Panc1 (cell line): ENCODE results near the gene FAM83C. TPM values are rescaled to one million over a fixed set of nuclear protein-coding genes. Genes with fewer than 3 reads are reported as not detected.

Experiments used
- ATAC-seq: fragments of 200-7000 bp; cut with Tn5 transposase; 2 replicates; pipeline ENCODE4 v1.9.1; 2020; ENCODE audit warnings: mild to moderate bottlenecking, moderate library complexity
- BruUV-seq: library from RNA; stranded (reverse); fragments of 400-500 nt; replicated peaks from 2 replicates; lab custom pipeline; 2021; lab: Mats Ljungman, UMichigan
- CTCF ChIA-PET: fragments of 300-600 bp; sonication (Branson Sonifier 250); formaldehyde crosslinking; loops from one replicate; lab custom pipeline; 2022; ENCODE audit warnings: antibody characterized with exemption; lab: Charles Lee
- POLR2A ChIA-PET: fragments of 300-600 bp; sonication (Branson Sonifier 250); formaldehyde crosslinking; loops from one replicate; lab custom pipeline; 2022; ENCODE audit warnings: antibody characterized with exemption; lab: Charles Lee
- DNase-seq: peaks from one replicate; pipeline ENCODE4 v3.0.0-alpha.2; 2010; ENCODE audit warnings: low read depth, low spot score
- H3K27ac ChIP-seq: 2 replicates; pipeline ENCODE4 v1.5.1; 2011; ENCODE audit warnings: mild to moderate bottlenecking, low read length, inconsistent platforms
- H3K27me3 ChIP-seq: fragments of 200-500 bp; sonication (Bioruptor generic); 2 replicates; pipeline ENCODE4 v1.6.0; 2014; ENCODE audit warnings: low read length, inconsistent platforms; ENCODE audit not compliant: control insufficient read depth, insufficient read depth
- H3K36me3 ChIP-seq: fragments of 200-500 bp; sonication (Bioruptor generic); 2 replicates; pipeline ENCODE4 v1.5.1; 2014; ENCODE audit warnings: inconsistent platforms, mild to moderate bottlenecking, low read length, moderate library complexity; ENCODE audit not compliant: control insufficient read depth, insufficient read depth
- H3K4me1 ChIP-seq: 2 replicates; pipeline ENCODE4 v1.5.1; 2011; ENCODE audit warnings: inconsistent platforms, mild to moderate bottlenecking, low read length, moderate library complexity; ENCODE audit not compliant: control insufficient read depth, insufficient read depth
- H3K4me3 ChIP-seq, 2 experiments: 2 replicates each; pipeline ENCODE4 v1.5.1; 2011 to 2012; ENCODE audit warnings: low read depth in 2 of 2, low read length in 2 of 2, mild to moderate bottlenecking in 2 of 2, inconsistent platforms in 1 of 2, moderate library complexity in 1 of 2
- H3K9me3 ChIP-seq: fragments of 200-500 bp; sonication (Bioruptor generic); 2 replicates; pipeline ENCODE4 v1.5.1; 2014; ENCODE audit warnings: low read depth, mild to moderate bottlenecking, inconsistent platforms, low read length, moderate library complexity; ENCODE audit not compliant: control insufficient read depth, insufficient read depth
- CTCF ChIP-seq: fragments of 450-650 bp; IDR thresholded peaks from 2 replicates; pipeline ENCODE4 v1.5.1; 2017; ENCODE audit warnings: mild to moderate bottlenecking
- POLR2AphosphoS5 ChIP-seq: IDR thresholded peaks from 2 replicates; pipeline ENCODE4 v1.6.1; 2012; ENCODE audit warnings: mild to moderate bottlenecking, low read depth, low read length, moderate library complexity
- REST ChIP-seq, 2 experiments: IDR thresholded peaks; 2 replicates each; pipeline ENCODE4 v1.6.1; 2011 to 2012; ENCODE audit warnings: low read depth in 2 of 2, control low read depth in 1 of 2, low read length in 1 of 2, mild to moderate bottlenecking in 1 of 2, moderate library complexity in 1 of 2; ENCODE audit not compliant: insufficient read depth in 1 of 2
- SIN3A ChIP-seq: IDR thresholded peaks from 2 replicates; pipeline ENCODE4 v1.6.1; 2012; ENCODE audit warnings: low read depth, mild to moderate bottlenecking, low read length, moderate library complexity, borderline replicate concordance; ENCODE audit not compliant: insufficient read depth
- TCF7L2 ChIP-seq: IDR thresholded peaks from 2 replicates; pipeline ENCODE4 v1.6.1; 2011; ENCODE audit warnings: mild to moderate bottlenecking, low read depth, low read length, inconsistent platforms
- in situ Hi-C: cut with HindIII; loops from 2 replicates; pipeline ENCODE4 v1.10.0; 2016; ENCODE audit warnings: low sequenced_read_pairs, low pct_unique_long_range_greater_than_20kb
- intact Hi-C: fragments of 100-400 bp; cut with micrococcal nuclease; formaldehyde crosslinking; loops from one replicate; pipeline ENCODE4 v1.10.0; 2022; ENCODE audit not compliant: unreplicated experiment
- total RNA-seq: library from RNA; stranded (reverse); gene quantifications from one replicate; pipeline ENCODE4 v1.2.1, GENCODE V29; 2021; ENCODE audit not compliant: unreplicated experiment

Gene FAM83C
- total RNA-seq, 1 experiment from 2014 or later = not detected

GRCh38 chr20:35314816-35315631, 22.8 kb upstream of the FAM83C start:
- ATAC-seq (no peak), DNase-seq (no peak)
- Histone ChIP-seq H3K27ac (peak overlapping the region; percentile 54), H3K9me3 (no peaks in the 10 kb centered on the region), H3K27me3 (no peaks in the 10 kb centered on the region), H3K4me1 (peaks cover 49% of the 10 kb centered on the region), H3K36me3 (no peaks in the 10 kb centered on the region), H3K4me3 (no peak overlapping the region)
- POLR2A ChIA-PET = no interaction called here
- in situ Hi-C loops (no loop called here), intact Hi-C loops (no loop called here)
- CTCF ChIA-PET = no interaction called here
- no TSS peak for BruUV-seq
- TF ChIP-seq SIN3A (no peak), POLR2AphosphoS5 (no peak), CTCF (no peak), REST (IDR thresholded peaks at IDR 0.05; ENCODE audit: insufficient read depth in 1 of 2, low read depth in 2 of 2, low read length in 1 of 2) (no peak)

GRCh38 chr20:35312318-35312717, 20.1 kb upstream of the FAM83C start:
- no peak for TF ChIP-seq POLR2AphosphoS5
- TF ChIP-seq CTCF = no peak
- TF ChIP-seq SIN3A = no peak
- no peak for TF ChIP-seq REST (IDR thresholded peaks at IDR 0.05; ENCODE audit: insufficient read depth in 1 of 2, low read depth in 2 of 2, low read length in 1 of 2)
- no peak for TF ChIP-seq TCF7L2
- ChIA-PET POLR2A (no interaction called here), CTCF (no interaction called here)
- in situ Hi-C loops = no loop called here
- H3K4me3 ChIP-seq = no peak overlapping the region
- peaks cover 46% of the 10 kb centered on the region for H3K4me1 ChIP-seq
- BruUV-seq = no TSS peak
- H3K36me3 ChIP-seq = no peaks in the 10 kb centered on the region
- peak; percentile 94 for DNase-seq
- no peaks in the 10 kb centered on the region for H3K27me3 ChIP-seq
- H3K27ac ChIP-seq = peak overlapping the region; percentile 86
- H3K9me3 ChIP-seq = no peaks in the 10 kb centered on the region
- intact Hi-C loops = no loop called here
- peak; percentile 84 for ATAC-seq
